GM19468 (cell line): ENCODE measurements around the gene NEUROD4.

Experiments
- ATAC-seq: cut with Tn5 transposase; IDR thresholded peaks from one replicate; pipeline ENCODE4 v1.9.1; 2021; ENCODE audit warnings: mild to moderate bottlenecking, moderate library complexity, moderate number of reproducible peaks; ENCODE audit not compliant: unreplicated experiment; ENCODE audit errors: extremely low read depth

The NEUROD4 gene

GRCh38 chr12:54996205-54996604 lies 23.6 kb upstream of the NEUROD4 start:
- no peak for ATAC-seq

DNA sequence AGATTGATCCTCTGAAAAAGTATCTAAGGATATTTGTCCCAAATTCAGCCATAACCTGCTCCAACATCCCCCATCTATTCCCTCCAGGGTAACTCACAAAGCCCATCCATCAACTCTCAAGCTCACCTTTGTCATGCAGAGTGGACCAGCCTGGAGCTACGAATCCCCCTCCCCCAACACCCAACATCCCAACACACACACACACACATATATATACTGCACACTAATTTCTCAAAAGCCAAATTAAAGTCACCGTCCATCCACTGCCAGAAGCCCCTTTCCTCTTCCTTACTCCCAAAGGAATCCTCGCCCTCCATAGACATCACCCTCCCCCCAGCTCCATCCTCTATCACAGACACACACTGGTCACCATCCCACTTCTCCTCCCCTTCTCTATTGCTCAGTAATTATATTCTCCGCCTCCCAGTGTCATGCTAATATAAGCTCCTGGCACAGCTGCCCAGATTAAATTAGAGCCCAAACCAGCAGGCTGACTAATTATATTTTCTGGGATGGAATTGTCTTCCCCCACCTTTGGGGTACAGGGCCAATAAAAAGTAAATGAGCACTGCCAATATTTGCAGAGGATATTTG lies 21.7 kb upstream of the NEUROD4 start:
- no peak for ATAC-seq

- no peak for ATAC-seq
Observed at GRCh38 chr12:54998958-54999510, 20.7 kb upstream of the NEUROD4 start.

GRCh38 chr12:55001198-55001868 lies 18.4 kb upstream of the NEUROD4 start:
- ATAC-seq = no peak

GRCh38 chr12:55002355-55002754 lies 17.4 kb upstream of the NEUROD4 start:
- no peak for ATAC-seq

GRCh38 chr12:55008944-55009585 lies 10.7 kb upstream of the NEUROD4 start:
- ATAC-seq = no peak

DNA sequence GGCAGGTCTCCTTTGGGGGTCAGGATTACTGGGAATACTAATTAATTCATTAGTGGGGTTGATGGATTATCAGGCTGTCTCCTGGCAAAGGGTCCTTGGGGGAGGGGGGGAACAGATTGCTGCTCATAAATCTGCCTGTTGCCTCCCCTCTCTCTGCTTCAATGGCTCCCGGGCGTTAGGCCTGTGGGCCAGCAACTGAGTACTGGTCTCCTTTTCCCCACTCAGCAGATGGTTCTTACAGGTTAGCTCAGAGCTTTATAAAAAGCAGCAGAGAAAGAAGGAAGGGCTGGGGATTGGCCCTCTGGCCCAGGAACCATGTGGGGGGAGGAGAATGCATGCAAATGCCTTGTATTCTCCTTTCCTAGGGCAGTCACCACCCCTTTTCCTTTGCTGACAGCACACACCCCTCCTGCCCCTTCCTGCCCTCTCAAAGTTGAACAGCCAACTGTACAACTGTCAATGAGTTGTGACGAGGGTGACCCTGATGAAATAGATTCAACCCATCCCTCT lies 2.3 kb upstream of the NEUROD4 start:
- no peak for ATAC-seq

DNA sequence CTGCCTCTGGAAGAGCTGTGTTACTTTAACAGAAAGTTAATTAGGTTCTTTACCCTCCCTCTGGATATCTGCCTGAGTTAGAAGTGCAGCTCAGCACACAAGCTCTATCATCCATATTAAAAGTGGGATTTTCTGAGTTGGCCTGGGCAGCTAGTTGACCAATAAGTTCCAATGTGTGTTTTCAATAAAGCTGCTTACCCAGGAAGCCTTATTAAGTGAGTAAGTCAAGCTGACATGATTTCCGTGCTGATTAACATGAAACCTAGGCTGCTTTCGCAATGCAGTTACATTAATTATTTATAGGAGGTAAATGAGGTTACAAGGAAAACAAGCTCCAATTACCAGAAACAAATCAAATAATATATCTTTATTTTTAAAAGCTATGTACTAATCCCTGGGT lies 4.8 kb downstream of the NEUROD4 start:
- ATAC-seq = no peak

DNA sequence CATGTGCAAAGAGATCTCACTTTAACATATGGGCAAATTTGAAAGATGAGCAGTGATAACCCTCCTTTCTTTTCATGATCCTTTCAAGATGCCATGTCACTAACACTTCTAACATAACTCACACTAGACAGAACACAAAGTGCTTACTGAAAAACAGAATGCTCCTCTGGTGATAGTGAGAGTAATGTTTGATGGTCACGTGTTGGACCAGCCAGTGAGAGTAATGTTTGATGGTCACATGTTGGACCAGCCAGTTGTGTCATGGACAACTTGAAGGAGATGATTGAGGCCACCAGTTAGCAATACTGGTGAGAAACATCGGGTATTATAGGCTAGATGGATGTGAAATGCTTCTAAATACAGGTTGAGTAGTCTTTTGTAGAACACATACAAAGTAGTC lies 5.7 kb downstream of the NEUROD4 start:
- no peak for ATAC-seq

DNA sequence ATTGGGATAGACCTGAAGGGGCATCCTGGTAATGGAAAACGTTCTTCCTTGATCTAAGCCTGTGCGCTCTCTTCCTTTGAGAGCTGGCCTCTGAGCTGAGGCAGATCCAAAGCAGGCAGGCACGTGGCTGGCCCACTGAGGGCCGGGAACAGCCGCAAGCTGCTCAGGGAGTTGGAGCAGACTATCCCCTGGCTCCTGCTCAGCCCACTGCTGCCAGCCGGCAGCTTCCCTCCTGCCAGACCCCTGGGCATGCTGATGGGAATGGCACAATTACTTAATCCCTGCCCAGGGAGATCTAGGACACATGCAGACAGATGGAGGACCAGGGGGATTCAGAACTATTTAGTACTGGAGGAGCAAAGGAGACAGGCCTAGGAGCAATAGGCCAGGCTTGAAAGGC lies 14.4 kb downstream of the NEUROD4 start:
- no peak for ATAC-seq

DNA sequence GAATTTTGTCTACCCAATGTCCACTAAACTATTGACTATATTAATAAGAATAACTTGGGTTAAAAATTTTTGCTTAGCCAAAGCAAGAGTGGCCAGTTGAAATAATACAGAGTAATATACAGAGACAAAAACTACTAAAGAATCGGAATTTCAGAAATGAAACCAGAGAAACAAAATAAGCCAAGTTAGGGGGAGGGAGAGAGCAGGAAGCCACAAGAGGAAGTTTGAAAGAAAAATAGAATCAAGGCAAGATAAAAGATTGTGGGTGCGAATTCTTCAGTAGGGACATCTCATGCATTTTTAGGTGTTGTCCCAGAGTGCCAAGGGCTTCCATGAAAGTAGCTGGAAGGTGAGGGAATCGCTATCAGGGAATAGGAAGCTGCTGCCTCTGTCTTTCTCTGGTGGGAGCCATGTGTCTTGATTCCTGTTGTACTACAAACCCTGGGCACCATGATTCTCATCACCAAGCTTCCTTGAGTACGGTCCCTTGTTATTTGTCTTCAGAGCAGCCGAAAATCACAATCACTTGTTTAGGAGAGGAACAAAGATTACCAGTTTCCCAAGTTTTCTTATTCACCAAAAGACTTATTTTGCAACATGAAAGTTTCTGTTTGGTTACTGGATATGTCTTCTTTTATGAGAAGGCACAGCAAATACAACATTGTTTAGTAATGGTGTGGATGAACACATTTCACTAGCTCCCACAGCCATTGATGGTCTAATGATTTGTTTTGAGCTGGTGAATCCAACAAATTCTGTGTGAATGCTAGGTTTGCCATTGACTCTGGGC lies 16.7 kb downstream of the NEUROD4 start:
- no peak for ATAC-seq

- ATAC-seq = no peak
Observed at GRCh38 chr12:55037351-55037987, 17.7 kb downstream of the NEUROD4 start.

DNA sequence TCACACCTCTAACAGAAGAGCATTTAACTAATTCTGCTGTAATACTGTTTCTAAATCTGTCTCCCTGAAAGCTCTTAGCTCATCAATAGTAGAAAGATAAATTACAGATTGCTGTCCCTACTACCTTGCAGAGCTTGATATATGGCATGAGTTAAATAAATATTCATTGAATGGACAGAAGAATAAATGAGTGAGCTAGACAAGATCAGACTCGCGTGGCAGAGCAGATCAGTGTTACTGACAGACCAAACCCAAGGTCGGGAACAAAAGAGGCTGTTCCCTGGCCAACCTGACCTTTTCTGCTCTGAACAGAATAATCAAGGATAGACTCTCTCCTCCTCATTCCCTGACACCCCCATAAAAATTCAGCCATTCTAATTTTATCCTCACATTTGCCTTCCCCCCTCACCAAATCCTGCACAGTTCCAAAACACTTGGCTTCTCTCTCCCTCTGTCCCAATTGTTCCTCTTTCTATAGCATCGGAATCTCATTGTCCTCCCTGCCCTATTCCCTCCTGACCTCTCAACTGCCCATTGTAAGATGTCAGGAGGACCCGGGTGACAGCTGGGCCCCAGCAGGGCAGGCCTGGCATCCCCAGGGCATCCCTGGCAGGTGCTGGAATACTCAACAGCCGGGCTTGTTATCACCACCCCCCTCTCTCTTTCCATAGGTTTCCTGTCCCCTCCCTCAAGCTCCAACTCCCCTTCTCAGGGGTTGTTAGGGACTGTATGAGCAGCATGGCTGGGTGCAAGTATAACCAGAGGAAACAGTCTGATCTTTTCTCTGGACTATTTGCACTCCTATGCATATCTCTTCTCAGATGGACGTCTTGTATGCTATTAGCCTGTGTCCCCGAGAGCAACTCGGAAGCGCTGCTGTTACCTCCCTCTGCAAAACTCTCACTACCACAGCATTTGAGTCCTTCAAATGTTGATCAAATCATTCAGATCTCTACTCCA lies 19.9 kb downstream of the NEUROD4 start:
- ATAC-seq = no peak

GRCh38 chr12:55041345-55042055 lies 21.7 kb downstream of the NEUROD4 start:
- ATAC-seq = no peak

DNA sequence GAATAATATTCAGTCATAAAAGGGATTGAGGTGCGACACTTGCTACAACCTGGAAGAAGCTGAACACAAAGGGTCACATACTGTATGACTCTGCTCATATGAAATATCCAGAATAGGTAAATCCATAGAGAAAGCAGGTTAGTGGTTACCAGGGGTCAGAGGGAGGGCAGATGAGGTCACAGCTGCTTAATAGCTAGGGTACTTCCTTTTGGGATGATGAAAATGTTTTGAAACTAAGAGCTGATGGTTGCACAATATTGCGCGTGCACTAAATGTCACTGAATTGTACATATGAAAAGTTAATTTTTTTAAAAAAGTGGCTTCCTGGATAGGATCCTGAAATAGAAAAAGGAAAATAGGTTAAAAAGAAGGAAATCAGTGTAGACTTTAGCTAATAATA lies 23.8 kb downstream of the NEUROD4 start:
- no peak for ATAC-seq

DNA sequence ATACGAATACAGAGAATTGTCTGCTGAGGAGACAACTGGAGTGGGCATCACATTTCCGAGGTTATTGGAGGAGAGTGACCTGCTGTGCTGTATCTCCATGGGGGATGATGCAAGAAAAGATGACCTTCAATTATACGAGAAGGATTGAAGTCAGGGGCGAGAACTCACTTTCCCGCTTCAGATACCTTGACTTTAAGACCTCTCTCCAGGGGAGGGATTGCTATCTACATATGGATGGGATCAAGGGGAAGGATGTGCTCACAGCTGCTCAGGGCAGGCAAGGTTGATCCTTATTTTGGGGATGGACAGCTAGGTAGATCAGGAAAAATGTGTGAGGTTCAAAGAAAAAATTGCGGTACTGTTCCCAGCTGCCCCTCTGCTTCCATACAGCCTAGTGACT lies 24.4 kb downstream of the NEUROD4 start:
- no peak for ATAC-seq

- ATAC-seq = no peak
Observed at GRCh38 chr12:55049676-55050075, 29.9 kb downstream of the NEUROD4 start.

DNA sequence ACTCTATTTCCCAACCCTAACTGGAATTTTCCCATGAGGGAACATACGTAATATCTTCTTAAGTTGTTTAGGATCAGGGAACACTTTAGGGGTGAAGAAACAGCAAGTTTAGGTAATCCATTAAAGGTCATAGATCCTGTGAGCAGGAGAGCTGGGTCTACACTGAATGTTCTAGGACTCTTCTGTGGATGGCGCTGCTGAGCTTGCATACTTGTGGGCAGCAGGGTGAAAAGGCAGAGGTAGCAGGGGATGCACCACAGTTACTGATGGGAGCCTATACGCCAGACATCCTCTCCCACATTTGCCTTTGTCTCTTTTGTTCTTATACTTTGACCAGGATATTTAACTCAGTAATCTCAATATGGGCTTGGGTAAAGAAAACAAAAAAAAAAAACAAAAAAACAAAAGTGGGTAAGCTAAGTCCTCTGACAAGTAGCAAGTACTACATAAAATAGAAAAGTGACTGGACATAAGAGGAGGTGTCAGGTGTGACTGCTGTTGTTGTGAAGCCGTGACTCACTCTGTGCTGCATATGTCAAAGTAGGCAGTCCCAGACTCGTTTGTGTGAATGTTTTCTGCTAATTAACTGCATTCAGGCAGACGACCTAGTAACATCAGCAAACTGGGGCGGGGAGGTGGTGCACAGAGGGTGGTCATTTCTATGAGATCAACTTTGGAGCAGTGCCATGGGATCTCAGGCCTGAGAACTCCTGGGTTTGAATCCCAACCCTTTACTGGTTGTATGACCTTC lies 31.6 kb downstream of the NEUROD4 start:
- no peak for ATAC-seq
